GM21390 (cell line): Measurements from ENCODE around the gene CRIM1.
"Not testable (repeated sequence)": the region's sequence is repeated elsewhere in the genome, so short reads cannot be mapped to it uniquely, and the experiment has no call there.

ENCODE experiments used
- ATAC-seq: cut with Tn5 transposase; IDR thresholded peaks from one replicate; pipeline ENCODE4 v1.9.1; 2021; ENCODE audit not compliant: unreplicated experiment

The CRIM1 gene

DNA sequence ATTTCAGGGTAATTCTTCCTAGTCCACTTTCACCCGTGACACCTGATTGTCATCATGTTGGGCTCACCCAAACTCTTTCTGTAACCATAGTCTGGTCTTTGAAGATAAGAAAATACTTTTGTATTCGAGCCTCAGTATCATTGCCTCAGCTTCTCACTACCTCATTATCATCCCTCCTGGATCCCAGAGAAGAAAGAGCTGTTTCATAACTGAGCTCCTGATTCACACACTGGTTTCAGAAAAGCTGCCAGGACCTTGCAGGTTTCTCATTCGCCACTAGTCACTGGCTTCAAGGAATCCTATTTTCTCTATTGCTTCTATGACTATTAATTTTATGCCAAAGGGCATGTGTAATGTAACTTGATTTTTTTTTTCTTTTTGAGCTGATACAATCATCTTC is 2.9 kb upstream of the CRIM1 start:
- no peak for ATAC-seq

DNA sequence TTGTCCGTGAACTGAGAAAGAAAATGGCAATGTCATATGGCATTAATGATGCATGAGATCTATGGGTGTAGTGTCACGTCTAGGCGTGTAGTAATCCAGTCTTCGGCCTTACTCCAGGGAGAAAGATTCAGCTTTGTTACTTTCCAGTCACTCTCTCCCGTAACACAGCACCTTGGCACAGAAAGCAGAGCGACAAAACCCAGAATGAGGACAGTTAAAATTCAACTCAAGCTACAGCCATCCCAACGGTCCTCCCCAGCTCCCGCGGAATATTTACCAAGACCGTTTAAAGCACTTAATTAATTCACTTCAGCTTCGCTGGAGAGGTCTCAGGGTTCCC is 797 bp upstream of the CRIM1 start:
- no peak for ATAC-seq

DNA sequence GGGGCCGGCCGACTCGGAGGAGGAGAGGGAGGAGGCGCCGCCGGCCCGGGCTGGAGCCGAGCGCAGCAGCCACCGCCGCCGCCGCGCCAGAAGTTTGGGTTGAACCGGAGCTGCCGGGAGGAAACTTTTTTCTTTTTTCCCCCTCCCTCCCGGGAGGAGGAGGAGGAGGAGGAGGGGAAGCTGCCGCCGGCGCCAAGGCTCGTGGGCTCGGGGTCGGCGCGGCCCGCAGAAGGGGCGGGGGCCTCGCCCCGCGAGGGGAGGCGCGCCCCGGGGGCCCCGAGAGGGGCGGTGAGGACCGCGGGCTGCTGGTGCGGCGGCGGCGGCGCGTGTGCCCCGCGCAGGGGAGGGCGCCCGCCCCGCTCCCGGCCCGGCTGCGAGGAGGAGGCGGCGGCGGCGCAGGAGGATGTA is 316 bp downstream of the CRIM1 start:
- ATAC-seq, result peak; percentile 26

- peak; percentile 22 for ATAC-seq
These were observed 866 bp downstream of the CRIM1 start for GRCh38 chr2:36356298-36356989.

- ATAC-seq, result peak; percentile 26
These were observed 1.6 kb downstream of the CRIM1 start for GRCh38 chr2:36356990-36357846.

GRCh38 chr2:36357847-36358659 is 2.5 kb downstream of the CRIM1 start:
- ATAC-seq, result no peak

DNA sequence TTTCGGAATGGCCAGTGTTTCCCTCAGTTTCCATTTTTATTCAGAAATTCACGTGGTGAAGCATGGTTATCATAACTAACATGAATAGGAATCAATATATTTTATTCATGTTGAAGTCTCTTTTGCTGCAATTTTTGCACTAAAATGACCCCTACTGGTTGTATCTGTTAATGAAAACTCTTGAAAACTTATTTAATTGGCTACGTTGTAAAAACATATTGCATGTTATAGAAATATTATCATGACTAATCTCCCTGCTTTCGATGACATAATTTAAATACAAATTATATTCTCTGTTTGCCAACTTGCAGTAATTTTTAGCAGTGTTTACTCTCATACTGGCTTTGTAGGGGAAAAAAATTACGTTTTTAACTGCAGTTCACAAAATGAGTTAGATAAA is 3.5 kb downstream of the CRIM1 start:
- ATAC-seq, result no peak

DNA sequence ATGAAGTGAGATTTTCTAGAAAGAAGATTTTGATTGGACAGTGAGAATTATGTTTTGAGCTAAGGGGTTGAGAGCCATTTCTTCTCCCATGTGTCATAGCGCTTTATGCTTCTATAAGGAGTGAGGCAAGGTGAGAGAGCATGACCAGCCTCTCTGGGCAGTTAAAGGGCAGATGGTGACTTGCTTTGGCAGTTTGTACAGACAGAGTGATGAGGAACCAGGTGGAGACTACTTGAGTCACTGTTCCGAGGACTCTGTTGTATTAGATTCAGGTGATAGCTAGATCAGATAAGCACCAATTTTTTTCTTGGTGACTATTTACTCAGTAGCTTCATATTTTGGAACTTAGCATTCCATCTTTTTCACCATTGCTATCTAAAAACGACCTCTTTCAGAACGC is 4.5 kb downstream of the CRIM1 start:
- ATAC-seq, result no peak

GRCh38 chr2:36360834-36361233 is 5.3 kb downstream of the CRIM1 start:
- ATAC-seq, result no peak

DNA sequence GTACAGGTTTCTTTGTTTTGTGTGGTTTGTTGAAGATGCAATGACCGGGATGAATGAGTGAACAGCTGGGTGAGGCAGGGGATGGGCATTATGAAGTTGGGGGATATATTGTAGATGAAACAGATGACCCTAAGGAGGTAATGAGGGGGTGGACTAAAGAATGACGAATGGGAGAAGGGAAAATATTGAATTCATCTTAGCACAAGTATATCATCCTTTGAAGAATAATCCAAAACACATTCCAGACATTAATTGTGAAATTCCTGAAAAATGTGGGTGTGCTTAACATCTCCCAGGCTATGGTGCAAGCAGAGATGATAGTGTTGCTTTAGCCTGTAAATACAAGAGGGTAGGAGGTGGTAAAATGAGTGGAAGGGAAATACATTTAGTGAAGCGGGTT is 5.8 kb downstream of the CRIM1 start:
- no peak for ATAC-seq

GRCh38 chr2:36362291-36362690 is 6.7 kb downstream of the CRIM1 start:
- ATAC-seq, result no peak

- ATAC-seq, result not testable (repeated sequence)
These were observed 7.5 kb downstream of the CRIM1 start for GRCh38 chr2:36363085-36363484.

DNA sequence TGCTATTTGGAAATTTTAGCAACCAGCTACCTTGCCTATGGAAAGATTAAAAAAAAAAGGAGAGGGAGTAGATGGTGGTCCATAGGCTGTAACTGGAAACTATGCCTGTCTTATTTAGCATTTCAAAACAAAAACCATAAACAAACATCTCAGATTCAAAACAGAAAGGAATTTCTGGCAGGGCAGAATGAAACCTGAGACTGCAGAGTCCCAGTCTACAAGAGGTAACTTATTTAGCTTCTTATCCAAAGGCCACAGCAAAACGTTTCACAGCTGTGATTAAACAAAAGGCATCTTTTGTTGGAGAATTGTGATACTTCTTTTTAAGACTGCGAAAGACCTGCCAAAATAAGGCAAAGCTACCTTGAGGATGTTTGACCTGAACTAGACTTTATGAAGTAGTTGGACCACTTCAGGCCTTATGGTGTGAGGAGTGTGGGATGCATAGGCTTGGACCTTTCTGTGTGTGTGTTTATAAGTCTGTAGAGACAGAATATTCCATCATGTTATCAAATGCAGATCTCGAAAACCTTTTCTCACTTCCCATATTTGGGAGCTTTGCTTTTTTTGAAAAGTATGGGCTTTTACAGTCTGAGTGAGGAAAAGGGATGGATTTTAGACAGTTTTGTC is 11.0 kb downstream of the CRIM1 start:
- no peak for ATAC-seq

- ATAC-seq, result no peak
These were observed 11.9 kb downstream of the CRIM1 start for GRCh38 chr2:36367486-36367885.

DNA sequence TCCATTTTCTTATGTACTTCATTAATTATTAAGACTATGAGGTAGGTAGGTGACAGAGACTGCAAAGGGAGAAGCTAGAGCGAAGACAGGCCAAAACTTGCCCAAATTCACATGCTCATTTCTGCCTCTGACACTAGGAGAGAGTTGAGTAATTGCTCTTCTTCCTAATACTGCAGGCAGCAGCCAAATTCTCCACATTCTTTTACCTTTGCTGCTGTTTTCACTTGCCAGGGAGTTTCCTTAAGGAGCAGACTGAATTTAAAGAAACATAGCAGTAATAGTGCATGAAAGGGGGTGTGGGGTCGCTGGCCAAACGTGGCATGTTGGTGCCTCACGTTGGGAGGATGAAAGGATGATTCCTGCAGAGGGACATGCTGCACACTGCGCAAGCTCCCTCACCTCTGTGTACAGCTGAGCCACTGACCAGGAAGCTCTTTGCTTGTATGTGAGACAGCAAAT is 12.3 kb downstream of the CRIM1 start:
- ATAC-seq, result no peak

GRCh38 chr2:36368438-36368837 is 12.9 kb downstream of the CRIM1 start:
- ATAC-seq, result no peak

DNA sequence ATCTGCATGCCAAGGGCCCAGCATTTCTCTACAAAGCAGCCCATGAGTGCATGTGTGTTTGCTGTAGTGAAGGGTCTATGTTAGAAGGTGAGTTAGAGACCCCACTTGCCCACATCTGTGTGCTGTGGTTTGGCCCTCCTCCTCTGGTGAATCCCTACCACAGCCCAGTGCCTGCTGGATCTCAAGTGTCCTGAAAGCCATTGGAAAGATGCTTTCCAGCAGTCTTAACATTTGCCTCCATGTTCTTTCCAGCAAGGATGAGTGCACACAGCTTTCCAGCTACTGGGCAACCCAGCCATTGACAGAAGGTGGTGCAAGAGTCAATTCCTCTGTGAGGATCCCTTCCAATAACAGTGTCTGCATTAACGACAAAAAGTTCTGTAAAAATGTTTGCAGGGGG is 13.6 kb downstream of the CRIM1 start:
- ATAC-seq, result no peak

- ATAC-seq, result no peak
These were observed 14.1 kb downstream of the CRIM1 start for GRCh38 chr2:36369716-36370115.

GRCh38 chr2:36370281-36370680 is 14.7 kb downstream of the CRIM1 start:
- no peak for ATAC-seq

- ATAC-seq, result no peak
These were observed 15.7 kb downstream of the CRIM1 start for GRCh38 chr2:36371070-36371874.
